ENCODE measurements around the gene BPGM. TPM values are rescaled to one million over a fixed set of nuclear protein-coding genes. Genes with fewer than 3 reads are reported as not detected.
"Not testable (repeated sequence)": the region's sequence is repeated elsewhere in the genome, so short reads cannot be mapped to it uniquely, and the experiment has no call there.

Gene BPGM
- total and polyA plus RNA-seq, 9 donors, result 17.2 to 36.8 (median 26.8) TPM

DNA sequence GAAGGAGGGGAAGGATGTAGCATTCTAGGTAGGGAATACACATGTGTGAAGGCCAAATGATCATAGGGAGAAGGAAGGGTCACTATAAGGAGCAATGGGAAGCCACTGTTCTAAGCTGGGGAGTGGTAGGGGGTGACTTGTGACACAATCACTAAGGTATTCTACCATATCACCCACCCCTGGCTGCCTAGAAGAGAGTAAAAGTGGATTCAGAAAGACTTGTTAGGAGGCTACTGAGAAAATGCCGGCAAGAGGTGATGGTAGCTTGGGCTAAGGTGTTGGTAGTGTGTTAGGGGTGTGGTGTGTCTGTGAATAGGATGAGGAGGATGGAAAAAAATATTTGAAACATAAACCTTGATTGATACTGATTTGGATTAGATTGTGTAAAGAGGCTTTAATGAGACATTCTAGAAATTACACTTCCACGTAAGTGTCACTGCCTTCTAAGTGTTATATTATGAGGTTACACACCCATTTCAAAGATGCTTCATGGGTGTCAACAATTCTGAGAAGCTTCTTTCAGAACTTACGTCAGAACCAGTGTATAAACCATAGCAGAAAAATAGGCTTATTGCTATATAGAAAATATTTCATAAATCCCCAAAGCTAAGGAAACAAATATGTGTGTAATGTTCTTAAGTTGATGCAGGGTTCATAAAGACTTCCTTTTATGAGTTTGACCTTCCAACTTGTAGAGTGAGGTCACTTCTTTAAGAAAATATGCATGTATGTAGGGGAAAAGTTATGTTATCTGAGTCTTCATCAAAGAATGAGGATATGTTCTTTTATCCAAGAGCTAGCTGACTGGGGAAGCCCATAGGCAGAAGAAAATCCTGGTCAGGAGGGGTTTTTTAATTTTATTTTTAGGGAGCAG lies 5.6 kb upstream of the BPGM start:
- no peak overlapping the region for H3K4me3 ChIP-seq (ENCODE audit: low read length)
- no peak for DNase-seq
- H3K4me1 ChIP-seq (ENCODE audit: control insufficient read depth, insufficient read depth, low read length), result peaks cover 7% of the 10 kb centered on the region
- H3K9me3 ChIP-seq (replicated peaks; ENCODE audit: control insufficient read depth, low read depth, low read length), result no peaks in the 10 kb centered on the region
- 100% methylated on average over 1 of the region's 3 CpGs for WGBS (ENCODE audit: insufficient coverage)
- no peaks in the 10 kb centered on the region for H3K27me3 ChIP-seq (ENCODE audit: control insufficient read depth, insufficient read depth, low read length)
- H3K36me3 ChIP-seq (ENCODE audit: control insufficient read depth, insufficient read depth, low read length), result no peaks in the 10 kb centered on the region
- H3K27ac ChIP-seq (ENCODE audit: low read length), result no peak overlapping the region

- H3K4me1 ChIP-seq (ENCODE audit: control insufficient read depth, insufficient read depth, low read length); H3K27me3 ChIP-seq (ENCODE audit: control insufficient read depth, insufficient read depth, low read length); DNase-seq; H3K27ac ChIP-seq (ENCODE audit: low read length); H3K9me3 ChIP-seq (replicated peaks; ENCODE audit: control insufficient read depth, low read depth, low read length); H3K36me3 ChIP-seq (ENCODE audit: control insufficient read depth, insufficient read depth, low read length); H3K4me3 ChIP-seq (ENCODE audit: low read length): not testable (repeated sequence)
- 90% methylated on average over 2 of the region's 4 CpGs for WGBS (ENCODE audit: insufficient coverage)
Observed at GRCh38 chr7:134641981-134642380, 4.7 kb upstream of the BPGM start.

- peaks cover 9% of the 10 kb centered on the region for H3K4me1 ChIP-seq (ENCODE audit: control insufficient read depth, insufficient read depth, low read length)
- no peak for DNase-seq
- H3K9me3 ChIP-seq (replicated peaks; ENCODE audit: control insufficient read depth, low read depth, low read length), result no peaks in the 10 kb centered on the region
- no CpG with 5 or more reads among the region's 1 CpG for WGBS (ENCODE audit: insufficient coverage)
- no peak overlapping the region for H3K4me3 ChIP-seq (ENCODE audit: low read length)
- no peaks in the 10 kb centered on the region for H3K27me3 ChIP-seq (ENCODE audit: control insufficient read depth, insufficient read depth, low read length)
- no peaks in the 10 kb centered on the region for H3K36me3 ChIP-seq (ENCODE audit: control insufficient read depth, insufficient read depth, low read length)
- no peak overlapping the region for H3K27ac ChIP-seq (ENCODE audit: low read length)
Observed at GRCh38 chr7:134643131-134643530, 3.5 kb upstream of the BPGM start.

- Histone ChIP-seq H3K27ac (ENCODE audit: low read length) (no peak overlapping the region), H3K27me3 (ENCODE audit: control insufficient read depth, insufficient read depth, low read length) (no peaks in the 10 kb centered on the region), H3K4me1 (ENCODE audit: control insufficient read depth, insufficient read depth, low read length) (peaks cover 9% of the 10 kb centered on the region), H3K9me3 (replicated peaks; ENCODE audit: control insufficient read depth, low read depth, low read length) (no peaks in the 10 kb centered on the region), H3K4me3 (ENCODE audit: low read length) (peak overlapping the region; percentile 82), H3K36me3 (ENCODE audit: control insufficient read depth, insufficient read depth, low read length) (no peaks in the 10 kb centered on the region)
- DNase-seq, result no peak
- WGBS (ENCODE audit: insufficient coverage), result 86% methylated on average over 1 of the region's 5 CpGs
Observed at GRCh38 chr7:134645478-134645877, 1.2 kb upstream of the BPGM start.

- WGBS (ENCODE audit: insufficient coverage), result 8% methylated on average over 6 of the region's 8 CpGs
Observed at GRCh38 chr7:134645935-134646334, 718 bp upstream of the BPGM start.

GRCh38 chr7:134648456-134648855 lies 1.8 kb downstream of the BPGM start:
- Histone ChIP-seq H3K36me3 (ENCODE audit: control insufficient read depth, insufficient read depth, low read length) (no peaks in the 10 kb centered on the region), H3K4me1 (ENCODE audit: control insufficient read depth, insufficient read depth, low read length) (peaks cover 9% of the 10 kb centered on the region), H3K9me3 (replicated peaks; ENCODE audit: control insufficient read depth, low read depth, low read length) (no peaks in the 10 kb centered on the region), H3K27ac (ENCODE audit: low read length) (no peak overlapping the region), H3K27me3 (ENCODE audit: control insufficient read depth, insufficient read depth, low read length) (no peaks in the 10 kb centered on the region), H3K4me3 (ENCODE audit: low read length) (no peak overlapping the region)
- no peak for DNase-seq
- WGBS (ENCODE audit: insufficient coverage), result 100% methylated on average over 1 of the region's 6 CpGs

More at GRCh38 chr7:134645935-134646334, 718 bp upstream of the BPGM start:
- Histone ChIP-seq H3K4me3 (ENCODE audit: low read length) (peak overlapping the region; percentile 82), H3K27me3 (ENCODE audit: control insufficient read depth, insufficient read depth, low read length) (no peaks in the 10 kb centered on the region), H3K27ac (ENCODE audit: low read length) (peak overlapping the region; percentile 75), H3K4me1 (ENCODE audit: control insufficient read depth, insufficient read depth, low read length) (peaks cover 9% of the 10 kb centered on the region), H3K9me3 (replicated peaks; ENCODE audit: control insufficient read depth, low read depth, low read length) (no peaks in the 10 kb centered on the region), H3K36me3 (ENCODE audit: control insufficient read depth, insufficient read depth, low read length) (no peaks in the 10 kb centered on the region)
- peak; percentile 53 for DNase-seq

- H3K27ac ChIP-seq (ENCODE audit: low read length), result no peak overlapping the region
- no peaks in the 10 kb centered on the region for H3K9me3 ChIP-seq (replicated peaks; ENCODE audit: control insufficient read depth, low read depth, low read length)
- no peaks in the 10 kb centered on the region for H3K27me3 ChIP-seq (ENCODE audit: control insufficient read depth, insufficient read depth, low read length)
- WGBS (ENCODE audit: insufficient coverage), result no CpG with 5 or more reads among the region's 3 CpGs
- peaks cover 9% of the 10 kb centered on the region for H3K4me1 ChIP-seq (ENCODE audit: control insufficient read depth, insufficient read depth, low read length)
- H3K4me3 ChIP-seq (ENCODE audit: low read length), result no peak overlapping the region
- no peaks in the 10 kb centered on the region for H3K36me3 ChIP-seq (ENCODE audit: control insufficient read depth, insufficient read depth, low read length)
- DNase-seq, result no peak
Observed at GRCh38 chr7:134649226-134649775, 2.6 kb downstream of the BPGM start.

DNA sequence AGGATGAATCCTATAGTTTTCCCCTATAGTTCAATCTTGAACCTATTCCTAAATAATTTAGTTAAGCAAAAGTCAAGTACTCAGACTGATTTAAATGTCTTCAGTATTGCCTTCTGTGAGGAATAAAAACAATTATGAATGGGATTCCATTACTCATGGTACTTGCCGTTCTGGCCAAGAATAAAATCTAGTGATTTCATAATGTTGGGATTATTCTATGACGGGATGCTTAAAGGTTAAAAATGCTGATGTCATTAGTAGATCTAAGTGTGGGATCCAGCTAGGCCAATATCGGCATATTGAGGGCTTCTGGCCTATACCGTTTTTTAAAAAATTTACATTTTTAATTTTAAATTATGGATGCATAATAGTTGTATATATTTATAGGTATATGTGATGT lies 5.3 kb downstream of the BPGM start:
- H3K9me3 ChIP-seq (replicated peaks; ENCODE audit: control insufficient read depth, low read depth, low read length), result no peaks in the 10 kb centered on the region
- H3K27ac ChIP-seq (ENCODE audit: low read length), result no peak overlapping the region
- H3K4me3 ChIP-seq (ENCODE audit: low read length), result no peak overlapping the region
- H3K4me1 ChIP-seq (ENCODE audit: control insufficient read depth, insufficient read depth, low read length), result peaks cover 2% of the 10 kb centered on the region
- no peaks in the 10 kb centered on the region for H3K27me3 ChIP-seq (ENCODE audit: control insufficient read depth, insufficient read depth, low read length)
- WGBS (ENCODE audit: insufficient coverage), result 80% methylated on average over 1 of the region's 4 CpGs
- DNase-seq, result no peak
- H3K36me3 ChIP-seq (ENCODE audit: control insufficient read depth, insufficient read depth, low read length), result no peaks in the 10 kb centered on the region

- no peak for DNase-seq
- 100% methylated on average over 1 of the region's 4 CpGs for WGBS (ENCODE audit: insufficient coverage)
- H3K4me1 ChIP-seq (ENCODE audit: control insufficient read depth, insufficient read depth, low read length), result no peaks in the 10 kb centered on the region
- no peaks in the 10 kb centered on the region for H3K36me3 ChIP-seq (ENCODE audit: control insufficient read depth, insufficient read depth, low read length)
- no peak overlapping the region for H3K4me3 ChIP-seq (ENCODE audit: low read length)
- H3K9me3 ChIP-seq (replicated peaks; ENCODE audit: control insufficient read depth, low read depth, low read length), result no peaks in the 10 kb centered on the region
- no peaks in the 10 kb centered on the region for H3K27me3 ChIP-seq (ENCODE audit: control insufficient read depth, insufficient read depth, low read length)
- no peak overlapping the region for H3K27ac ChIP-seq (ENCODE audit: low read length)
Observed at GRCh38 chr7:134654104-134654775, 7.6 kb downstream of the BPGM start.

DNA sequence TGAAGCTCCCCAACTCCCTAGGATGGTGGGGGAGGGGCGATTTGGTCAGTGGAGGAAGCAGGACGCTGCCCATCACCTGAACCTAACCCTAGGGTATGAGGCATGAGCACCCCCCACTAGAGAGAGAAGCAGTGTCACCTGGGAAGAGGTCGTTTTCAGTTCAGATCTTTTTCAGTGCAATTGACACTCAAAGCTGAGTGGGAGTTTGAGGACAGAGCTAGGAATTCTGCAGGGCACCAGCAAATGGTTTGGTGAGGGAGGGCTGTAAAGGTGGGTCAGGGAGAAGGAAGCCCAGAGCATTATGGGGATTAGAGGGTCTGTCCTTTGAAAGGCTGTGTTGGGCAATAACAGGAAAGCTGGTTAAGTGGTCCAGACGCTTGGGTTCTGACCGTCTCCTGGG lies 10.9 kb downstream of the BPGM start:
- H3K27ac ChIP-seq (ENCODE audit: low read length), result no peak overlapping the region
- DNase-seq, result no peak
- no peaks in the 10 kb centered on the region for H3K4me1 ChIP-seq (ENCODE audit: control insufficient read depth, insufficient read depth, low read length)
- no peaks in the 10 kb centered on the region for H3K27me3 ChIP-seq (ENCODE audit: control insufficient read depth, insufficient read depth, low read length)
- WGBS (ENCODE audit: insufficient coverage), result 52% methylated on average over 3 of the region's 5 CpGs
- H3K36me3 ChIP-seq (ENCODE audit: control insufficient read depth, insufficient read depth, low read length), result peaks cover 6% of the 10 kb centered on the region
- no peak overlapping the region for H3K4me3 ChIP-seq (ENCODE audit: low read length)
- H3K9me3 ChIP-seq (replicated peaks; ENCODE audit: control insufficient read depth, low read depth, low read length), result no peaks in the 10 kb centered on the region
